H1 (cell line): Measurements from ENCODE around the gene NEDD4L. TPM values are rescaled to one million over a fixed set of nuclear protein-coding genes. Genes with fewer than 3 reads are reported as not detected.

ENCODE experiments used
- CTCF ChIA-PET: fragments of 300-600 bp; sonication (Branson Sonifier 250); formaldehyde crosslinking; loops from one replicate; lab custom pipeline; 2021; ENCODE audit not compliant: partially characterized antibody; lab: Charles Lee
- POLR2A ChIA-PET: fragments of 300-600 bp; sonication (Branson Sonifier 250); formaldehyde crosslinking; loops from one replicate; lab custom pipeline; 2021; ENCODE audit warnings: inconsistent platforms; ENCODE audit not compliant: partially characterized antibody; lab: Charles Lee
- DNase-seq, 2 experiments: peaks; one replicate each; pipeline versions ENCODE4 v3.0.0 to v3.0.0-alpha.2; 2010 to 2022; ENCODE audit warnings: low spot score in 2 of 2, low read depth in 1 of 2, mixed read lengths in 1 of 2
- FAIRE-seq: peaks from 2 replicates; lab custom pipeline; 2011; peaks lifted over from hg19 to GRCh38; lab: Jason Lieb, UNC
- H2AFZ ChIP-seq: 2 replicates; pipeline ENCODE4 v1.8.1; 2012; ENCODE audit warnings: low read length, inconsistent platforms
- H2AK5ac ChIP-seq: 2 replicates; pipeline ENCODE4 v1.6.1; 2013; ENCODE audit warnings: low read depth, low read length
- H2BK120ac ChIP-seq: replicated peaks from 2 replicates; pipeline ENCODE3; 2013; ENCODE audit warnings: low read depth, low read length, inconsistent platforms
- H2BK12ac ChIP-seq: 2 replicates; pipeline ENCODE4 v1.6.1; 2013; ENCODE audit warnings: low read depth, low read length
- H2BK15ac ChIP-seq: 2 replicates; pipeline ENCODE4 v1.6.1; 2013; ENCODE audit warnings: low read length
- H2BK20ac ChIP-seq: 2 replicates; pipeline ENCODE4 v1.6.1; 2013; ENCODE audit warnings: low read length
- H2BK5ac ChIP-seq: 2 replicates; pipeline ENCODE4 v1.6.1; 2013; ENCODE audit warnings: low read depth, low read length
- H3K14ac ChIP-seq: 2 replicates; pipeline ENCODE4 v1.6.1; 2013; ENCODE audit warnings: inconsistent platforms; ENCODE audit not compliant: insufficient read length
- H3K18ac ChIP-seq: 2 replicates; pipeline ENCODE4 v1.6.1; 2013; ENCODE audit warnings: low read length; ENCODE audit errors: extremely low read depth
- H3K23ac ChIP-seq: 2 replicates; pipeline ENCODE4 v1.6.1; 2013; ENCODE audit warnings: inconsistent platforms; ENCODE audit not compliant: insufficient read length
- H3K23me2 ChIP-seq: 2 replicates; pipeline ENCODE4 v1.6.1; 2013; ENCODE audit warnings: low read depth, low read length
- H3K27ac ChIP-seq: 2 replicates; pipeline ENCODE4 v1.6.1; 2011; ENCODE audit warnings: low read depth, low read length, inconsistent platforms
- H3K27me3 ChIP-seq, 4 experiments: replicated peaks in 1 of 4; 1 replicate in 1 of 4; 2 replicates in 3 of 4; pipeline versions ENCODE4 v1.6.1 to v1.8.1; 2011 to 2013; ENCODE audit warnings: low read length in 3 of 4, mild to moderate bottlenecking in 3 of 4, inconsistent platforms in 2 of 4, mixed read lengths in 2 of 4, moderate library complexity in 1 of 4; ENCODE audit not compliant: control insufficient read depth in 3 of 4, insufficient read depth in 3 of 4; ENCODE audit errors: extremely low read depth in 1 of 4
- H3K36me3 ChIP-seq, 4 experiments: 2 replicates each; pipeline versions ENCODE4 v1.6.1 to v1.8.1; 2011 to 2013; ENCODE audit warnings: mild to moderate bottlenecking in 4 of 4, low read length in 3 of 4, moderate library complexity in 2 of 4, control low read depth in 1 of 4, inconsistent platforms in 1 of 4; ENCODE audit not compliant: insufficient read depth in 4 of 4, control insufficient read depth in 2 of 4
- H3K4ac ChIP-seq: replicated peaks from 2 replicates; pipeline ENCODE3; 2013; ENCODE audit warnings: low read length, low read depth, mixed read lengths, inconsistent platforms; ENCODE audit not compliant: insufficient read length
- H3K4me1 ChIP-seq, 4 experiments: replicated peaks in 1 of 4; 1 replicate in 1 of 4; 2 replicates in 3 of 4; pipeline versions ENCODE4 v1.6.1 to v1.8.1; 2011 to 2013; ENCODE audit warnings: low read length in 3 of 4, inconsistent platforms in 2 of 4, mixed read lengths in 1 of 4; ENCODE audit not compliant: insufficient read depth in 4 of 4, control insufficient read depth in 3 of 4
- H3K4me2 ChIP-seq, 2 experiments: 2 replicates each; pipeline versions ENCODE4 v1.6.1 to v1.8.1; 2011 to 2013; ENCODE audit warnings: low read depth in 2 of 2, low read length in 2 of 2, control low read depth in 1 of 2, inconsistent platforms in 1 of 2, mild to moderate bottlenecking in 1 of 2; ENCODE audit not compliant: insufficient read depth in 1 of 2
- H3K4me3 ChIP-seq, 4 experiments: fragments of 200-600, 300-600 bp in 1 of 4; sonication (generic), shearing (Covaris generic), sonication (Bioruptor Twin) in 1 of 4; 2 replicates each; pipeline versions ENCODE4 v1.5.1 to v1.8.1; 2011 to 2016; ENCODE audit warnings: low read length in 4 of 4, low read depth in 3 of 4, control low read depth in 2 of 4, inconsistent platforms in 2 of 4, mild to moderate bottlenecking in 2 of 4, mixed read lengths in 1 of 4, moderate library complexity in 1 of 4; ENCODE audit not compliant: insufficient read depth in 2 of 4; ENCODE audit errors: extremely low read depth in 1 of 4
- H3K56ac ChIP-seq: replicated peaks from 2 replicates; pipeline ENCODE3; 2013; ENCODE audit warnings: low read depth, mild to moderate bottlenecking, mixed read lengths, low read length, inconsistent platforms; ENCODE audit not compliant: insufficient read length
- H3K79me1 ChIP-seq: 2 replicates; pipeline ENCODE4 v1.6.1; 2013; ENCODE audit warnings: low read depth, low read length, control low read depth
- H3K79me2 ChIP-seq, 2 experiments: 2 replicates each; pipeline versions ENCODE4 v1.6.1 to v1.8.1; 2012 to 2013; ENCODE audit warnings: low read length in 2 of 2, mild to moderate bottlenecking in 2 of 2, inconsistent platforms in 1 of 2; ENCODE audit not compliant: insufficient read depth in 2 of 2, control insufficient read depth in 1 of 2
- H3K9ac ChIP-seq, 4 experiments: replicated peaks in 1 of 4; 1 replicate in 1 of 4; 2 replicates in 3 of 4; pipeline versions ENCODE4 v1.6.1 to v1.8.1; 2011 to 2013; ENCODE audit warnings: low read depth in 3 of 4, low read length in 3 of 4, control low read depth in 2 of 4, mild to moderate bottlenecking in 2 of 4, moderate library complexity in 2 of 4, inconsistent platforms in 1 of 4; ENCODE audit errors: extremely low read depth in 1 of 4
- H3K9me3 ChIP-seq, 2 experiments: 2 replicates each; pipeline versions ENCODE4 v1.6.1 to v1.8.1; 2012 to 2013; ENCODE audit warnings: mild to moderate bottlenecking in 2 of 2, moderate library complexity in 2 of 2, control low read depth in 1 of 2, inconsistent platforms in 1 of 2, low read depth in 1 of 2, low read length in 1 of 2, mixed read lengths in 1 of 2; ENCODE audit not compliant: insufficient read depth in 2 of 2
- H4K20me1 ChIP-seq, 2 experiments: replicated peaks in 1 of 2; 2 replicates each; pipeline versions ENCODE3 to v1.8.1; 2011 to 2013; ENCODE audit warnings: inconsistent platforms in 2 of 2, low read length in 2 of 2, mild to moderate bottlenecking in 1 of 2; ENCODE audit not compliant: insufficient read depth in 2 of 2, control insufficient read depth in 1 of 2
- H4K5ac ChIP-seq: 2 replicates; pipeline ENCODE4 v1.6.1; 2013; ENCODE audit warnings: low read length, low read depth, mixed read lengths, inconsistent platforms; ENCODE audit not compliant: insufficient read length
- H4K8ac ChIP-seq: 2 replicates; pipeline ENCODE4 v1.8.0; 2013; ENCODE audit warnings: mild to moderate bottlenecking, moderate library complexity, low read length, inconsistent platforms; ENCODE audit not compliant: insufficient read depth; ENCODE audit errors: extremely low read depth
- H4K91ac ChIP-seq: replicated peaks from 2 replicates; pipeline ENCODE3; 2013; ENCODE audit warnings: low read length, mixed read lengths, inconsistent platforms; ENCODE audit not compliant: insufficient read length
- BRCA1 ChIP-seq: IDR thresholded peaks from 2 replicates; pipeline ENCODE4 v1.6.1; 2012; ENCODE audit warnings: low read depth, low read length, improper control_type of control experiment
- EP300 ChIP-seq, 2 experiments: IDR thresholded peaks; 1 replicate in 1 of 2; 2 replicates in 1 of 2; pipeline ENCODE4 v1.6.1; 2011 to 2012; ENCODE audit warnings: low read depth in 2 of 2, low read length in 2 of 2, mild to moderate bottlenecking in 2 of 2, borderline replicate concordance in 1 of 2, inconsistent platforms in 1 of 2, moderate library complexity in 1 of 2
- EZH2 ChIP-seq: fragments of 200-600 bp; sonication (generic); IDR thresholded peaks from 2 replicates; pipeline ENCODE4 v1.7.1; 2012; ENCODE audit warnings: low read depth, mild to moderate bottlenecking, moderate library complexity, low read length, inconsistent platforms; ENCODE audit not compliant: severe bottlenecking
- HDAC6 ChIP-seq: IDR thresholded peaks from one replicate; pipeline ENCODE4 v1.7.1; 2012; ENCODE audit warnings: low read depth, mild to moderate bottlenecking, inconsistent platforms, low read length, moderate library complexity
- JUN ChIP-seq: IDR thresholded peaks from 2 replicates; pipeline ENCODE4 v1.6.1; 2011; ENCODE audit warnings: low read depth, mild to moderate bottlenecking, improper control_type of control experiment, low read length
- RNF2 ChIP-seq: fragments of 200-900, 300-1000 bp; sonication (generic); IDR thresholded peaks from 2 replicates; pipeline ENCODE4 v1.7.1; 2016; ENCODE audit warnings: borderline replicate concordance, low read depth, mild to moderate bottlenecking, antibody characterized with exemption, low read length; ENCODE audit not compliant: poor library complexity, severe bottlenecking; ENCODE audit errors: missing control alignments
- SIRT6 ChIP-seq: IDR thresholded peaks from one replicate; pipeline ENCODE4 v1.7.1; 2012; ENCODE audit warnings: low read length, inconsistent platforms
- TBP ChIP-seq: IDR thresholded peaks from 2 replicates; pipeline ENCODE4 v1.6.1; 2011; ENCODE audit warnings: low read depth, low read length, improper control_type of control experiment
- TEAD4 ChIP-seq: IDR thresholded peaks from 2 replicates; pipeline ENCODE4 v1.6.1; 2012; ENCODE audit warnings: low read depth, low read length, inconsistent platforms, mixed read lengths
- WGBS, 2 experiments: shearing (Covaris generic) in 1 of 2; methylation state at CpG; one replicate each; pipeline versions ENCODE4 v1.1.6 to v1.1.7; 2013 to 2015; ENCODE audit warnings: low lambda C conversion rate in 2 of 2, mixed read lengths in 2 of 2, inconsistent platforms in 1 of 2, low coverage in 1 of 2, missing lambda C conversion rate in 1 of 2; ENCODE audit not compliant: insufficient replicate concordance in 2 of 2, insufficient coverage in 1 of 2, insufficient read length in 1 of 2; ENCODE audit errors: extremely low coverage in 1 of 2, missing lambda C conversion rate in 1 of 2; 5-methylcytosine and 5-hydroxymethylcytosine counted together
- polyA plus RNA-seq, 7 experiments: library from polyadenylated mRNA; depleted of rRNA in 3 of 7; stranded (reverse) in 5 of 7; unstranded in 2 of 7; fragments of >200 nt in 5 of 7; fragments of 200-250 nt in 2 of 7; gene quantifications; 1 replicate in 5 of 7; 2 replicates in 1 of 7; 4 replicates in 1 of 7; pipeline versions ENCODE4 v1.2.1 to v1.2.3, GENCODE V29; 2011 to 2013; ENCODE audit warnings: missing spikeins in 2 of 7, mixed read lengths in 2 of 7
- total RNA-seq: library from RNA; stranded (reverse); fragmentation: NEBNext Ultra II Directional; extraction: Animal tissue kit (Norgen Biotek cat#: 25700); gene quantifications from 2 replicates; pipeline ENCODE4 v1.2.1, GENCODE V29; 2021
- TF ChIP-seq, protein P1 (sequence below): IDR thresholded peaks from 2 replicates; pipeline ENCODE4 v1.6.1; 2012; ENCODE audit warnings: low read length, inconsistent platforms
- TF ChIP-seq, protein P2 (sequence below): IDR thresholded peaks from 2 replicates; pipeline ENCODE4 v1.6.1; 2011; ENCODE audit warnings: low read depth, mild to moderate bottlenecking, low read length; ENCODE audit not compliant: insufficient read depth

Gene NEDD4L
- total and polyA plus RNA-seq, 2 of the 8 experiments (the other 6 are each of a cell fraction or from before 2014, with no cell fraction given), result 37.3 to 69.8 TPM

DNA sequence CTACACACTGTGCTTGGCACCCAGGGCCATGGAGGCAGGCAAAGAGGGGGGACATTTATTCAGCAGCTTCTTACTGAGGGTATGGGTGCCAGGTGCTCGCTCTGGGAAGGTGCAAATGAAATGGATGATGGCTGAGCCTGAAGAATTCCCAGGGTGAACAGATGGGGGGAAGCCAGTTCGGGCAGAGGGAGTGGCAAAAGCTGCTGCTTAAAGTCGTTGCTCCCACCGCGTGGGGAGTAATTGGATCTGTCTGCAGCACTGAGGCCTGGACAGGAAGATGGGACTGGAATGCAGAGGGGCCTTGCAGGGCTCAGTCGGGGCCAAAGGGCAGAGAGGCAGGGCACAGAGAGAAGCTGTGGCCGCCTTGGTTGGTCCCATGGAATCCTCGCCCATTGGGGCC is 51.2 kb downstream of the NEDD4L start:
- POLR2A ChIA-PET, result interaction anchor here (0.7 to 3.2 kb wide), 2 partner anchors 25 to 50 kb away, joined by 3 to 10 read pairs; no protein-coding TSS in a partner anchor
- H2BK20ac ChIP-seq, result no peak overlapping the region
- H2BK5ac ChIP-seq, result 0 out of 2 replicates have a peak overlapping the region, but pooled peaks have one; percentile 21
- H4K8ac ChIP-seq, result no peak overlapping the region
- H3K27me3 ChIP-seq, result no peaks in the 10 kb centered on the region
- peaks cover 0 to 80% of the 10 kb centered on the region in 2 experiments; a peak in 2 of 4 replicates for H3K79me2 ChIP-seq
- H3K18ac ChIP-seq, result no peak overlapping the region
- no peak for DNase-seq
- no peaks in the 10 kb centered on the region; the same call in 1 of the 2 replicates for H3K23me2 ChIP-seq
- H3K79me1 ChIP-seq, result peaks cover 20% of the 10 kb centered on the region
- H2AK5ac ChIP-seq, result no peak overlapping the region; the same call in 1 of the 2 replicates
- FAIRE-seq, result no peak
- no peak overlapping the region for H2AFZ ChIP-seq
- no peak overlapping the region for H3K4ac ChIP-seq
- H3K4me3 ChIP-seq, result no peak overlapping the region
- no peak overlapping the region for H3K14ac ChIP-seq
- H3K9me3 ChIP-seq, result no peaks in the 10 kb centered on the region
- no peak overlapping the region for H2BK120ac ChIP-seq
- no peak overlapping the region for H3K27ac ChIP-seq
- H3K4me1 ChIP-seq, result peaks cover 3 to 29% (median 23%) of the 10 kb centered on the region in 4 experiments
- H4K5ac ChIP-seq, result no peak overlapping the region
- H3K56ac ChIP-seq, result no peak overlapping the region
- H3K23ac ChIP-seq, result no peak overlapping the region
- no peak overlapping the region for H3K9ac ChIP-seq
- H3K36me3 ChIP-seq, result no peaks in the 10 kb centered on the region
- H2BK15ac ChIP-seq, result no peak overlapping the region
- no peak overlapping the region for H4K91ac ChIP-seq
- no peaks in the 10 kb centered on the region for H4K20me1 ChIP-seq
- 76% methylated on average over 8 of the region's 8 CpGs; no CpG with 5 or more reads in 1 of the 2 experiments for WGBS, 2 experiments
- no peak overlapping the region for H2BK12ac ChIP-seq
- CTCF ChIA-PET, result interaction anchor here (0.6 to 4.1 kb wide), 9 partner anchors 9 to 88 kb away, joined by 3 to 22 read pairs (median 5); partner anchors contain the start of gene NEDD4L
- no peak overlapping the region for H3K4me2 ChIP-seq
- TF ChIP-seq HDAC6 (no peak), BRCA1 (no peak), EP300 (IDR thresholded peaks at IDR 0.05; ENCODE audit: borderline replicate concordance in 1 of 2, low read depth in 2 of 2, low read length in 2 of 2) (no peak), TEAD4 (no peak), JUN (no peak), EZH2 (no peak), SIRT6 (no peak), TBP (no peak), RNF2 (no peak)
- TF ChIP-seq, protein P1, sequence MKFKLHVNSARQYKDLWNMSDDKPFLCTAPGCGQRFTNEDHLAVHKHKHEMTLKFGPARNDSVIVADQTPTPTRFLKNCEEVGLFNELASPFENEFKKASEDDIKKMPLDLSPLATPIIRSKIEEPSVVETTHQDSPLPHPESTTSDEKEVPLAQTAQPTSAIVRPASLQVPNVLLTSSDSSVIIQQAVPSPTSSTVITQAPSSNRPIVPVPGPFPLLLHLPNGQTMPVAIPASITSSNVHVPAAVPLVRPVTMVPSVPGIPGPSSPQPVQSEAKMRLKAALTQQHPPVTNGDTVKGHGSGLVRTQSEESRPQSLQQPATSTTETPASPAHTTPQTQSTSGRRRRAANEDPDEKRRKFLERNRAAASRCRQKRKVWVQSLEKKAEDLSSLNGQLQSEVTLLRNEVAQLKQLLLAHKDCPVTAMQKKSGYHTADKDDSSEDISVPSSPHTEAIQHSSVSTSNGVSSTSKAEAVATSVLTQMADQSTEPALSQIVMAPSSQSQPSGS, result no peak
- TF ChIP-seq, protein P2, sequence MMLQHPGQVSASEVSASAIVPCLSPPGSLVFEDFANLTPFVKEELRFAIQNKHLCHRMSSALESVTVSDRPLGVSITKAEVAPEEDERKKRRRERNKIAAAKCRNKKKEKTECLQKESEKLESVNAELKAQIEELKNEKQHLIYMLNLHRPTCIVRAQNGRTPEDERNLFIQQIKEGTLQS, result no peak
